Measurements from ENCODE around the gene GCAT.

GRCh38 chr22:37790234-37790633 is 17.5 kb upstream of the GCAT start:
- TF ChIP-seq TARDBP (IDR thresholded peaks at IDR 0.05): no peak
- no peak for TF ChIP-seq L3MBTL2 (conservative IDR thresholded peaks at IDR 0.05)
- TF ChIP-seq ARNT (IDR thresholded peaks at IDR 0.05): no peak
- TF ChIP-seq ELF4 (IDR thresholded peaks at IDR 0.05): no peak
- no peak for TF ChIP-seq SUZ12 (IDR thresholded peaks at IDR 0.05)
- TF ChIP-seq FOXA1 (IDR thresholded peaks at IDR 0.05): no peak
- TF ChIP-seq FOXK2 (IDR thresholded peaks at IDR 0.05): no peak
- TF ChIP-seq HDGF (IDR thresholded peaks at IDR 0.05; ENCODE audit: borderline replicate concordance): no peak
- TF ChIP-seq SP1 (IDR thresholded peaks at IDR 0.05): no peak
- no peak for TF ChIP-seq PKNOX1 (IDR thresholded peaks at IDR 0.05)

Data from HEK293T (cell line).